ENCODE measurements around the gene FBN1.

Gene FBN1

GRCh38 chr15:48473667-48474066 is 171.8 kb downstream of the FBN1 start:
- no peak for DNase-seq (ENCODE audit: low read depth in 2 of 2, low spot score in 1 of 2)

GRCh38 chr15:48472756-48473155 is 172.8 kb downstream of the FBN1 start:
- no peak for DNase-seq (ENCODE audit: low read depth in 2 of 2, low spot score in 1 of 2)

GRCh38 chr15:48471073-48471472 is 174.4 kb downstream of the FBN1 start:
- no peak for DNase-seq (ENCODE audit: low read depth in 2 of 2, low spot score in 1 of 2)

- no peak for DNase-seq (ENCODE audit: low read depth in 2 of 2, low spot score in 1 of 2)
These were observed 175.4 kb downstream of the FBN1 start for GRCh38 chr15:48470096-48470495.

GRCh38 chr15:48469681-48470080 is 175.8 kb downstream of the FBN1 start:
- DNase-seq (ENCODE audit: low read depth in 2 of 2, low spot score in 1 of 2), result no peak

- no peak for DNase-seq (ENCODE audit: low read depth in 2 of 2, low spot score in 1 of 2)
These were observed 176.2 kb downstream of the FBN1 start for GRCh38 chr15:48469271-48469670.

- no peak for DNase-seq (ENCODE audit: low read depth in 2 of 2, low spot score in 1 of 2)
These were observed 177.7 kb downstream of the FBN1 start for GRCh38 chr15:48467801-48468200.

- no peak for DNase-seq (ENCODE audit: low read depth in 2 of 2, low spot score in 1 of 2)
These were observed 178.7 kb downstream of the FBN1 start for GRCh38 chr15:48466820-48467219.

GRCh38 chr15:48466079-48466478 is 179.4 kb downstream of the FBN1 start:
- DNase-seq (ENCODE audit: low read depth in 2 of 2, low spot score in 1 of 2), result no peak

- DNase-seq (ENCODE audit: low read depth in 2 of 2, low spot score in 1 of 2), result no peak
These were observed 180.1 kb downstream of the FBN1 start for GRCh38 chr15:48465410-48465809.

- no peak for DNase-seq (ENCODE audit: low read depth in 2 of 2, low spot score in 1 of 2)
These were observed 182.1 kb downstream of the FBN1 start for GRCh38 chr15:48463366-48463880.

GRCh38 chr15:48462688-48463087 is 182.8 kb downstream of the FBN1 start:
- no peak for DNase-seq (ENCODE audit: low read depth in 2 of 2, low spot score in 1 of 2)

- no peak for DNase-seq (ENCODE audit: low read depth in 2 of 2, low spot score in 1 of 2)
These were observed 185.7 kb downstream of the FBN1 start for GRCh38 chr15:48459571-48460442.

GRCh38 chr15:48458876-48459275 is 186.6 kb downstream of the FBN1 start:
- DNase-seq (ENCODE audit: low read depth in 2 of 2, low spot score in 1 of 2), result no peak

- no peak for DNase-seq (ENCODE audit: low read depth in 2 of 2, low spot score in 1 of 2)
These were observed 189.4 kb downstream of the FBN1 start for GRCh38 chr15:48456134-48456533.

GRCh38 chr15:48451736-48452135 is 193.8 kb downstream of the FBN1 start:
- no peak for DNase-seq (ENCODE audit: low read depth in 2 of 2, low spot score in 1 of 2)

GRCh38 chr15:48451241-48451640 is 194.3 kb downstream of the FBN1 start:
- no peak for DNase-seq (ENCODE audit: low read depth in 2 of 2, low spot score in 1 of 2)

GRCh38 chr15:48449734-48450133 is 195.8 kb downstream of the FBN1 start:
- no peak for DNase-seq (ENCODE audit: low read depth in 2 of 2, low spot score in 1 of 2)

GRCh38 chr15:48447657-48448056 is 197.9 kb downstream of the FBN1 start:
- no peak for DNase-seq (ENCODE audit: low read depth in 2 of 2, low spot score in 1 of 2)

- DNase-seq (ENCODE audit: low read depth in 2 of 2, low spot score in 1 of 2), result no peak
These were observed 198.5 kb downstream of the FBN1 start for GRCh38 chr15:48447058-48447457.

- DNase-seq (ENCODE audit: low read depth in 2 of 2, low spot score in 1 of 2), result no peak
These were observed 203.5 kb downstream of the FBN1 start for GRCh38 chr15:48442011-48442410.

- no peak for DNase-seq (ENCODE audit: low read depth in 2 of 2, low spot score in 1 of 2)
These were observed 205.4 kb downstream of the FBN1 start for GRCh38 chr15:48440084-48440483.

GRCh38 chr15:48437178-48437577 is 208.3 kb downstream of the FBN1 start:
- DNase-seq (ENCODE audit: low read depth in 2 of 2, low spot score in 1 of 2), result no peak

Data from stimulated activated CD8-positive, alpha-beta memory T cell treated with anti-CD3 and anti-CD28 coated beads, Interleukin-4, amount 100 ng/mL, for 1 hour (primary cell).